ENCODE results near the gene ALG12.

GRCh38 chr22:49885281-49885680 lies 33.0 kb downstream of the ALG12 start:
- TF ChIP-seq CTCF (IDR thresholded peaks at IDR 0.05): no peak
- TF ChIP-seq USF2 (IDR thresholded peaks at IDR 0.05; ENCODE audit: borderline replicate concordance, low read depth, low read length): no peak
- no peak for TF ChIP-seq RCOR1 (IDR thresholded peaks at IDR 0.05; ENCODE audit: low read length)
- no peak for TF ChIP-seq RFX5 (IDR thresholded peaks at IDR 0.05; ENCODE audit: low read length)
- TF ChIP-seq MXI1 (IDR thresholded peaks at IDR 0.05; ENCODE audit: low read depth, low read length): no peak
- TF ChIP-seq POLR2AphosphoS5 (IDR thresholded peaks at IDR 0.05; ENCODE audit: low read depth, low read length): no peak
- no peak for TF ChIP-seq GATA2 (CRISPR knock-in tag; IDR thresholded peaks at IDR 0.05)
- no peak for TF ChIP-seq MAX (IDR thresholded peaks at IDR 0.05; ENCODE audit: low read depth)
- TF ChIP-seq YY1 (IDR thresholded peaks at IDR 0.05; ENCODE audit: low read depth): no peak
- TF ChIP-seq CHD2 (IDR thresholded peaks at IDR 0.05; ENCODE audit: low read length, partially characterized antibody): no peak
- no peak for TF ChIP-seq USF1 (IDR thresholded peaks at IDR 0.05; ENCODE audit: borderline replicate concordance, low read depth)
- no peak for TF ChIP-seq TAF1 (IDR thresholded peaks at IDR 0.05; ENCODE audit: borderline replicate concordance, low read depth, low read length)
- no peak for TF ChIP-seq EZH2phosphoT487 (IDR thresholded peaks at IDR 0.05; ENCODE audit: borderline replicate concordance, low read depth)
- TF ChIP-seq ZBTB33 (IDR thresholded peaks at IDR 0.05; ENCODE audit: borderline replicate concordance, low read depth): no peak
